ENCODE measurements around the gene OGFR.

The OGFR gene

DNA sequence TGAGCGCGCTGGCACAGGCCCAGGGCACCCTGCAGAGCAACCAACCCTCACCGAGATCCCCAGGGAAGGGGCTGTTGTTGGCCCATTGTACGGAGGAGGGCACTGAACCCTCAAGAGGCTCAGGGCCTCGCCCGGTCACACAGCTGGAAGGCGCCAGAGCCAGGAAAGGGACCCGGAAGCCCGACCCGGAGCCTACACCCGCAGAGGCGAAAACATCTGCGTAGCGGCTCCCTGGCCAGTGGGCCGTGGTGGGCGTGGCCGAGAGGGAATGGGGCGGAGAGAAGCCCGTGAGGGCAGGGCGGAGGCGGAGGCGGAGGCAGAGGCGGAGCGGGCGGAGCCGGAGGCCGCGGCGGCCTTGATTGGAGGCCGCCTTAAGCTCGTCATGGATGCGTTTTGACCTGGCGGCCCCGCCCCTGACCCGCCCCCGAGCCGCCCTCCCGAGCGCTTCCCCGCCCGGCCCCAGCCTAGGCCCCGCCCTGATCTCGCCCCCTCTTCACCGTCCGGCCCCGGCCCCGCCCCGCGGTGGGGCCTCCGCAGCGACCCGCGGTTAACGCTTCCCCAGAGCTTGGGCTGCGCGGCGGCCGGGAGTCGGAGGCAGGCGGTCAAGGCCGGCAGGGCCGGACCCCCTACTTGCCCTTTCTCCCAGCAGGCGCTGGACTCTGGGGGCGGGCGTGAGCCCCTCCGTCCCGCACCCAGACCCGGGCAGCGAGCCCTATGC is 10.5 kb upstream of the OGFR start:
- TF ChIP-seq, protein P1, sequence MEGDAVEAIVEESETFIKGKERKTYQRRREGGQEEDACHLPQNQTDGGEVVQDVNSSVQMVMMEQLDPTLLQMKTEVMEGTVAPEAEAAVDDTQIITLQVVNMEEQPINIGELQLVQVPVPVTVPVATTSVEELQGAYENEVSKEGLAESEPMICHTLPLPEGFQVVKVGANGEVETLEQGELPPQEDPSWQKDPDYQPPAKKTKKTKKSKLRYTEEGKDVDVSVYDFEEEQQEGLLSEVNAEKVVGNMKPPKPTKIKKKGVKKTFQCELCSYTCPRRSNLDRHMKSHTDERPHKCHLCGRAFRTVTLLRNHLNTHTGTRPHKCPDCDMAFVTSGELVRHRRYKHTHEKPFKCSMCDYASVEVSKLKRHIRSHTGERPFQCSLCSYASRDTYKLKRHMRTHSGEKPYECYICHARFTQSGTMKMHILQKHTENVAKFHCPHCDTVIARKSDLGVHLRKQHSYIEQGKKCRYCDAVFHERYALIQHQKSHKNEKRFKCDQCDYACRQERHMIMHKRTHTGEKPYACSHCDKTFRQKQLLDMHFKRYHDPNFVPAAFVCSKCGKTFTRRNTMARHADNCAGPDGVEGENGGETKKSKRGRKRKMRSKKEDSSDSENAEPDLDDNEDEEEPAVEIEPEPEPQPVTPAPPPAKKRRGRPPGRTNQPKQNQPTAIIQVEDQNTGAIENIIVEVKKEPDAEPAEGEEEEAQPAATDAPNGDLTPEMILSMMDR (conservative IDR thresholded peaks at IDR 0.05; ENCODE audit: control insufficient read depth, insufficient read depth, low read depth, low read length): no peak
- DNase-seq (ENCODE audit: low read depth): peak; percentile 92
- peak overlapping the region; percentile 57 for H3K4me3 ChIP-seq (ENCODE audit: control insufficient read depth, low read depth, low read length)

DNA sequence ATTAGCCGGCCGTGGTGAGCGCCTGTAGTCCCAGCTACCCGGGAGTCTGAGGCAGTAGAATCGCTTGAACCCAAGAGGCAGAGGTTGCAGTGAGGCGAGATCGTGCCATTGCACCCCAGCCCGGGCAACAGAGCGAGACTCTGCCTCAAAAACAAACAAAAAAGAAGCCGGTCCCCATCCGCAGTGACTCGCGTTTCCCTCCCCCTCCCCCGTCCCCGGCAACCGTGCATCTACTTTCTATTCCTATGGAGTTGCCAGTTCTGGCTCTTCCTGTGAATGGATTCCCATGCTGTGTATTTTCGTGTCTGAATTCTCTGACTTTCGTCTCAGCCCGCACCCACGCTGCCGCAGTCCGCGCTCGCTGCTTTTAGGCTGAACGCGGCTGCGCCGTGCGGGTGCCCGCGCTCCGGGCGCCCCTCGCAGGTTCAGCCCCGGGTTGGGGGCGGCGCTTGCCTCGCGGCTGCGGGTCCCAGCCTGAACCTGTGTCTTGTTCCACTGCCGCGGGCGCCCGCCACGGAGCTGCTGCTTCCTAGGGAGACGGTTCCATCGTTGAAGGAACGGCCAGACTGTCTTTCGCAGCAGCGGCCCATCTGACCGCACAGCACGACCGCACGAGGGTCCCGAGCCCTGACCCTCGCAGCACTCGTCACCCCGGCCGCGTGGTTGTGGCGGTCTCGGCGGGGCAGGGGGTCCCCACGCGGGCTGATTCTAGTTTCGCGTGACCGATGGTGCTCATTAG is 9.4 kb upstream of the OGFR start:
- peak overlapping the region; percentile 57 for H3K4me3 ChIP-seq (ENCODE audit: control insufficient read depth, low read depth, low read length)
- peak; percentile 45 for DNase-seq (ENCODE audit: low read depth)
- TF ChIP-seq, protein P1 (conservative IDR thresholded peaks at IDR 0.05; ENCODE audit: control insufficient read depth, insufficient read depth, low read depth, low read length): no peak

DNA sequence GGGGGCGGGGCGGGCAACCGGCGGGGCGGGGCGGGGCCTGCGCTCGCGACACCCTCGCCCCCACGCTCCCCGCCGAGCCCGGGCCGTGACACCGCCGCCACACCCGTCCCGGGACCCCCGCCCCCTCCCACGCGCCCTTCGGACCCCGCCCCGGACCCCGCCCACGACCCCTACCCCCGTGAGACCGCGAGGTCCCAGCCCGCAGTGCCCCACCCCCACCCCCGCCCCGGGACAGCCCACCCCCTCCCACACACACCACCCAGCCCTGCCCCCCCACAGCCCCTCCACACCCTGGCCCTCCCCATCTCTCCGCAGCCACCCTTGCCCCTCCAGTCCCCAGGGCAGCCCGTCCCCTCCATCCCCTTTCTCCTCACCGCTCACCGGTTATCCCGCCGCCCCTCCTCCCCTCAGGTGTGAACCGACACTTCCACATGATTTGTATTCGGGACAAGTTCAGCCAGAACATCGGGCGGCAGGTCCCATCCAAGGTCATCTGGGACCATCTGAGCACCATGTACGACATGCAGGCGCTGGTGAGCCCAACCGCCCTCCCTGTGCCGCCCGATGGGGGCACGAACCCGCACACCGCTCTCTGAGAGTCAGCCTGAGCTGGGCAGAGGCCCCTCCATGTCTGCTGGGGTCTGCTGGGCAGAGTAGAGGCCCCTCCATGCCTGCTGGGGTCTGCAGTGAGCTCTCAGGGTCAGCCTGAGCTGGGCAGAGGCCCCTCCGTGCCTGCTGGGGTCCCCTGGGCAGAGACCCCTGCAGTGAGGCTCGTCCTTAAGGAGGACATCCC is 7.7 kb upstream of the OGFR start:
- peak overlapping the region; percentile 56 for H3K4me3 ChIP-seq (ENCODE audit: control insufficient read depth, low read depth, low read length)
- DNase-seq (ENCODE audit: low read depth): no peak
- TF ChIP-seq, protein P1 (conservative IDR thresholded peaks at IDR 0.05; ENCODE audit: control insufficient read depth, insufficient read depth, low read depth, low read length): no peak

DNA sequence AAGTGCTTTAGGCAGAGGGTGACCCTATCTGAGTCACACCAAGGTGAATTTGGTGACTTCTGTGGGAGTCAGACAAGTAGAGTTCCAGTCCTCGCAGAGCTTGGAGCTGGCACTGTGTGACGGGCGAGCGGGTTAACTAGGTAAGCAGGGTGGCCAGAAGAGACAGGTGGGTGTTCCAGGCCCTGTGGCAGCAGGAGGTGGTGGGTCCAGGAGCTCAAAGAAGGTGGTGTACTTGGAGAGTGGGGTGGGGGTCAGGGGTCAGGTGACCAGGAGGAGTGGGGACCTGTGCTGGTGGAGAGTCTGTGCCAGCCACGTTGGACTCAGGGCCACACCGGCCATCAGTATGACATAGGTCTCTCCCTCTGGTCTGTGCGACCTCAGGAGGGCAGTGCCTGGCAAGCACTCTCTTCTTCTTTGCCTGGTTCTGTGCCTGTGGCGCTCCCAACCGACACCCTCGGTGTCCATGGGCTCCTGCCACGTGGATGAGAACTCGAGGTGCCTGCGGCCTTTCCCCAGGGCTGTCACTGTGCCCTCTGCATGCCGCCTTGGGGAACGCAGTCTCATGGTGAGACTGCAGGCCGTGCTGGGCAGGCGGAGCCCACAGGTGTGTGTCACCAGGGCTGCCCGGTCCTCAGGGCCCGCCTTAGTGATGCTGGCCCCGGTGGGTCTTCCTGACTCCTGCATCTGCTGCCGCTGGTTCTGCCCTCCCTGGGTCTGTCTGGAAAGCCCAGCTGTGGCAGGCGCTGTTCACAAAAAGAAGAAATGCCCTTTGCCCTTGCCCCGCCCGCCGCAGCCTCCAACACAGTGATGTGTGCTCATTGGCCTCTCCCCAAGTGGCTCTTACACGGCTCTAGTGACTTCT is 6.7 kb upstream of the OGFR start:
- H3K4me3 ChIP-seq (ENCODE audit: control insufficient read depth, low read depth, low read length): no peak overlapping the region
- TF ChIP-seq, protein P1 (conservative IDR thresholded peaks at IDR 0.05; ENCODE audit: control insufficient read depth, insufficient read depth, low read depth, low read length): no peak
- DNase-seq (ENCODE audit: low read depth): no peak

DNA sequence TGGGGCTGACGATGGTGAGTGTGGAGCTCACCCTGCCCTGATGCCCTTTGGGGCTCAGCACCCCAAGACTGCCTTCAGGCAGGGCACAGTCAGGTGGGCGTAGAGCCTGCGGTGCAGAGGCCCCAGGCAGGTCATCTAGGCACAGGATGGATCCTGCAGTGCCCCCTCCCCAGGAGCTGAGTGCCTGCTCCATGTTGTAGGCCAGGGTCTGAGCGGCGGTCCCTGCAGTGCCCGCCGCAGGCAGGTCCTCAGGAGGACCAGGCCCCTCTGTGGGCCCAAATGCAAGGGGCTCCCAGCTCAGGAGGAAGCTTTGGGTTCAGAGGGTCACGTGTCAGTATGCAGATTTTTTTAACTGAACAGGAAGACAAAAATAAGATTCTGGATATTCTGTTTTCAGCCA is 5.6 kb upstream of the OGFR start:
- no peak for DNase-seq (ENCODE audit: low read depth)
- no peak overlapping the region for H3K4me3 ChIP-seq (ENCODE audit: control insufficient read depth, low read depth, low read length)
- TF ChIP-seq, protein P1 (conservative IDR thresholded peaks at IDR 0.05; ENCODE audit: control insufficient read depth, insufficient read depth, low read depth, low read length): no peak

DNA sequence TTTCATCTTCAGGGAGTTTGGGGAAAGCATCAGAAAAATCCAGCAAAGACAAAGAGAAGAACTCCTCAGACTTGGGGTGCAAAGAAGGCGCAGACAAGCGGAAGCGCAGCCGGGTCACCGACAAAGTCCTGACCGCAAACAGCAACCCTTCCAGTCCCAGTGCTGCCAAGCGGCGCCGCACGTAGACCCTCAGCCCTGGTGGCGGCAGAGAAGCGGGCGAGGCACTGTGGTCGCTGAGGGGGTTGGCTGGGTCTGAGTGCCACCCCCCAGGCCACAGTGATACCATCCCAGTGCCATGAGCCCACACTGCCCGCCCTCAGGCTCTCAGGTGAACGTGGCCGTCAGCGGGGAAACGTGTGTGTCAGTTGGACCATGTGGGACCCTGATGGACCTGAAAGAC is 5.2 kb upstream of the OGFR start:
- H3K4me3 ChIP-seq (ENCODE audit: control insufficient read depth, low read depth, low read length): no peak overlapping the region
- TF ChIP-seq, protein P1 (conservative IDR thresholded peaks at IDR 0.05; ENCODE audit: control insufficient read depth, insufficient read depth, low read depth, low read length): no peak
- no peak for DNase-seq (ENCODE audit: low read depth)
